Upper lobe of left lung (tissue), 4 donors: ENCODE results near the gene PRMT3.

ENCODE experiments used
- CTCF ChIP-seq, 6 experiments: fragments of 450-650 bp in 4 of 6; fragments of 200-600 bp in 2 of 6; sonication (generic) in 2 of 6; IDR thresholded peaks; one replicate each; pipeline ENCODE4 v1.5.1; 2016 to 2019; ENCODE audit warnings: antibody characterized with exemption in 6 of 6
- EP300 ChIP-seq, 4 donors: sonication (generic); formaldehyde crosslinking; IDR thresholded peaks; one replicate each; pipeline ENCODE4 v1.5.1; 2017; ENCODE audit warnings: antibody characterized with exemption in 4 of 4, control low read depth in 2 of 4
- POLR2A ChIP-seq, 4 donors: fragments of 450-650 bp; IDR thresholded peaks; one replicate each; pipeline ENCODE4 v1.5.1; 2016 to 2017; ENCODE audit warnings: antibody characterized with exemption in 4 of 4, mild to moderate bottlenecking in 2 of 4
- POLR2AphosphoS5 ChIP-seq, 2 donors: sonication (generic); formaldehyde crosslinking; IDR thresholded peaks; one replicate each; pipeline ENCODE4 v1.5.1; 2017; ENCODE audit warnings: antibody characterized with exemption in 2 of 2

GRCh38 chr11:20511982-20512381 lies 124.5 kb downstream of the PRMT3 start:
- TF ChIP-seq CTCF (IDR thresholded peaks at IDR 0.05), result no peak
- no peak for TF ChIP-seq POLR2A (IDR thresholded peaks at IDR 0.05)
- no peak for TF ChIP-seq EP300 (IDR thresholded peaks at IDR 0.05)
- TF ChIP-seq POLR2AphosphoS5 (IDR thresholded peaks at IDR 0.05), result no peak
